ENCODE results near the gene UNC5C. TPM values are rescaled to one million over a fixed set of nuclear protein-coding genes. Genes with fewer than 3 reads are reported as not detected.

The UNC5C gene
- total RNA-seq, 1 experiment from 2014 or later, result 0.11 TPM

- no peak for DNase-seq (ENCODE audit: low spot score)
- Histone ChIP-seq H3K4me1 (ENCODE audit: insufficient read depth, low read length, poor library complexity, severe bottlenecking) (no peaks in the 10 kb centered on the region), H3K9me3 (ENCODE audit: low read depth, low read length, poor library complexity, severe bottlenecking) (no peaks in the 10 kb centered on the region), H3K27me3 (replicated peaks; ENCODE audit: insufficient read depth, low read depth, low read length, poor library complexity) (no peaks in the 10 kb centered on the region), H3K4me3 (ENCODE audit: low read depth, low read length, poor library complexity, severe bottlenecking) (no peak overlapping the region), H3K36me3 (ENCODE audit: insufficient read depth, low read length, poor library complexity, severe bottlenecking) (no peaks in the 10 kb centered on the region), H3K27ac (ENCODE audit: low read depth, low read length, poor library complexity, severe bottlenecking) (no peak overlapping the region)
- ChIA-PET POLR2A (ENCODE audit: low non-redundant PET) (no interaction called here), CTCF (no interaction called here)
- intact Hi-C loops (cut with micrococcal nuclease; ENCODE audit: unreplicated experiment), result no loop called here
- BruUV-seq (replicated peaks), result no TSS peak
- no peak for TF ChIP-seq CTCF (conservative IDR thresholded peaks at IDR 0.05; ENCODE audit: low read depth, low read length)
- TF ChIP-seq EZH2 (IDR thresholded peaks at IDR 0.05; ENCODE audit: borderline replicate concordance, low read depth, low read length, poor library complexity, severe bottlenecking), result no peak
Observed at GRCh38 chr4:95317085-95317793, 231.5 kb downstream of the UNC5C start.

GRCh38 chr4:95314573-95314972, 234.2 kb downstream of the UNC5C start:
- Histone ChIP-seq H3K9me3 (ENCODE audit: low read depth, low read length, poor library complexity, severe bottlenecking) (no peaks in the 10 kb centered on the region), H3K27me3 (replicated peaks; ENCODE audit: insufficient read depth, low read depth, low read length, poor library complexity) (no peaks in the 10 kb centered on the region)
- POLR2A ChIA-PET (ENCODE audit: low non-redundant PET), result no interaction called here

GRCh38 chr4:95304898-95305297, 243.9 kb downstream of the UNC5C start:
- TF ChIP-seq CTCF (conservative IDR thresholded peaks at IDR 0.05; ENCODE audit: low read depth, low read length) (no peak), EZH2 (IDR thresholded peaks at IDR 0.05; ENCODE audit: borderline replicate concordance, low read depth, low read length, poor library complexity, severe bottlenecking) (no peak)
- intact Hi-C loops (cut with micrococcal nuclease; ENCODE audit: unreplicated experiment), result no loop called here
- no peaks in the 10 kb centered on the region for H3K27me3 ChIP-seq (replicated peaks; ENCODE audit: insufficient read depth, low read depth, low read length, poor library complexity)
- no TSS peak for BruUV-seq (replicated peaks)
- CTCF ChIA-PET, result no interaction called here
- H3K36me3 ChIP-seq (ENCODE audit: insufficient read depth, low read length, poor library complexity, severe bottlenecking), result no peaks in the 10 kb centered on the region
- no peak for DNase-seq (ENCODE audit: low spot score)
- H3K4me1 ChIP-seq (ENCODE audit: insufficient read depth, low read length, poor library complexity, severe bottlenecking), result no peaks in the 10 kb centered on the region
- POLR2A ChIA-PET (ENCODE audit: low non-redundant PET), result no interaction called here
- H3K9me3 ChIP-seq (ENCODE audit: low read depth, low read length, poor library complexity, severe bottlenecking), result no peaks in the 10 kb centered on the region
- H3K4me3 ChIP-seq (ENCODE audit: low read depth, low read length, poor library complexity, severe bottlenecking), result no peak overlapping the region
- H3K27ac ChIP-seq (ENCODE audit: low read depth, low read length, poor library complexity, severe bottlenecking), result no peak overlapping the region

More at GRCh38 chr4:95314573-95314972, 234.2 kb downstream of the UNC5C start:
- DNase-seq (ENCODE audit: low spot score), result no peak
- intact Hi-C loops (cut with micrococcal nuclease; ENCODE audit: unreplicated experiment), result no loop called here
- BruUV-seq (replicated peaks), result no TSS peak
- Histone ChIP-seq H3K27ac (ENCODE audit: low read depth, low read length, poor library complexity, severe bottlenecking) (no peak overlapping the region), H3K4me1 (ENCODE audit: insufficient read depth, low read length, poor library complexity, severe bottlenecking) (no peaks in the 10 kb centered on the region), H3K36me3 (ENCODE audit: insufficient read depth, low read length, poor library complexity, severe bottlenecking) (no peaks in the 10 kb centered on the region), H3K4me3 (ENCODE audit: low read depth, low read length, poor library complexity, severe bottlenecking) (no peak overlapping the region)
- CTCF ChIA-PET, result no interaction called here
- TF ChIP-seq EZH2 (IDR thresholded peaks at IDR 0.05; ENCODE audit: borderline replicate concordance, low read depth, low read length, poor library complexity, severe bottlenecking) (no peak), CTCF (conservative IDR thresholded peaks at IDR 0.05; ENCODE audit: low read depth, low read length) (no peak)
